IPS-18c (cell line): ENCODE measurements around the gene RPUSD3.
"Not testable (repeated sequence)": the region's sequence is repeated elsewhere in the genome, so short reads cannot be mapped to it uniquely, and the experiment has no call there.

Source experiments
- H3K4me3 ChIP-seq: 2 replicates; pipeline ENCODE4 v1.7.0; 2013; ENCODE audit warnings: low read depth, mild to moderate bottlenecking, low read length, moderate library complexity; ENCODE audit not compliant: insufficient read depth
- H3K9me3 ChIP-seq: one replicate; pipeline ENCODE4 v1.6.1; 2013; ENCODE audit warnings: mild to moderate bottlenecking, low read length, moderate library complexity; ENCODE audit not compliant: control insufficient read depth, insufficient read depth

The RPUSD3 gene

DNA sequence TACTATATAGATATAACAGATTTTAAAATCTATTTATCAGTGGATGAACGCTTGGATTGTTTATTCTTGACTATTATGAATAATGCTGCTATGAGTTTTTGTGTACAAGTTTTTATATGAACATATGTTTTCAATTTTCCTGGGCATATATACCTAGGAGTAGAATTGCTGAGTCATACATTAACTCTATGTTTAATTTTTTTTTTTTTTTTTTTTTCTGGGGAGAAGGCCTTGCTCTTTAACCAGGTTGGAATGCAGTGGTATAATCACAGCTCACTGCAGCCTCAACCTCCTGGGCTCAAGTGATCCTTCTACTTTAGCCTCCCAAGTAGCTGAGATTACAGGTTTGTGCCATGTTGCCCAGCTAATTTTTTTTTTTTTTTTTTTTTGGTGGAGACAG is 27.2 kb upstream of the RPUSD3 start:
- Histone ChIP-seq H3K9me3 (no peaks in the 10 kb centered on the region), H3K4me3 (no peak overlapping the region)

GRCh38 chr3:9869955-9870354 is 26.1 kb upstream of the RPUSD3 start:
- no peak overlapping the region for H3K4me3 ChIP-seq
- no peaks in the 10 kb centered on the region for H3K9me3 ChIP-seq

GRCh38 chr3:9867106-9867505 is 23.3 kb upstream of the RPUSD3 start:
- Histone ChIP-seq H3K9me3 (no peaks in the 10 kb centered on the region), H3K4me3 (no peak overlapping the region)

DNA sequence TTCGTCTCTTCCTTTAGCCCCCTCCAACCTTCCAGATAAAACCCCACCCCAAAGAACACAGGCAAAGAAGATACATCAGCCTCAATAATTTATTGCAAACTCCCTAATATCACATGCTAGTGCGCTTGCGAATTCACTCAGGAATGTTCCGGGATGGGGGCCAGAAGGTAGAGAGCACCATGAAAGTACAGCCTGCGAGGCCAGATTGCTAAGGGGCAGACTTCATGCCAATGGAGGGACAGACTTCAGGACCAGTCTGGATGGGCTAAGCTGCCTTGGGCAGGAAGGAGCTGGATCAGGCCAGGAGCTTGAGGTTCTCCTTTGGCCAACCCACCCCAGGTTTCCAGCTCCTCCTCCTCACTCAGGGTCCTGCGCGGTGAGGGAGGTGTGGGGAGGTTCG is 22.8 kb upstream of the RPUSD3 start:
- H3K9me3 ChIP-seq: no peaks in the 10 kb centered on the region
- H3K4me3 ChIP-seq: no peak overlapping the region

DNA sequence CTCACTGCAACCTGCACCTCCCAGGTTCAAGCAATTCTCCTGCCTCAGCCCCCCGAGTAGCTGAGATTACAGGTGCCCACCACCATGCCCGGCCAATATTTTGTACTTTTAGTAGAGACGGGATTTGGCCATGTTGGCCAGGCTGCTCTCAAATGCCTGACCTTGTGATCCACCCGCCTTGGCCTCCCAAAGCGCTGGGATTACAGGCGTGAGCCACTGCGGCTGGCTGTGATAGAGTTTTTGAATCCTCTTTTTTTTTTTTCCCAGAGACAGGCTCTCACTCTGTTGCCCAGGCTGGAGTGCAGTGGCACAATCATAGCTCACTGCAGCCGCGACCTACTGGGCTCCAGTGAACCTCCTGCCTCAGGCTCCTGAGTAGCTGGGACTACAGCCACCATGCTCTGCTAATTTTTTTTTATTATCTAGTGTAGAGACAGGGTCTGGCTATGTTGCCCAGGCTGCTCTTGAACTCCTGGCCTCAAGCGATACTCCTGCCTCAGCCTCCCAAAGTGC is 21.4 kb upstream of the RPUSD3 start:
- not testable (repeated sequence) for H3K4me3 ChIP-seq, H3K9me3 ChIP-seq

GRCh38 chr3:9864200-9864927 is 20.6 kb upstream of the RPUSD3 start:
- Histone ChIP-seq H3K9me3 (no peaks in the 10 kb centered on the region), H3K4me3 (no peak overlapping the region)

GRCh38 chr3:9863058-9863772 is 19.4 kb upstream of the RPUSD3 start:
- Histone ChIP-seq H3K9me3 (no peaks in the 10 kb centered on the region), H3K4me3 (no peak overlapping the region)

DNA sequence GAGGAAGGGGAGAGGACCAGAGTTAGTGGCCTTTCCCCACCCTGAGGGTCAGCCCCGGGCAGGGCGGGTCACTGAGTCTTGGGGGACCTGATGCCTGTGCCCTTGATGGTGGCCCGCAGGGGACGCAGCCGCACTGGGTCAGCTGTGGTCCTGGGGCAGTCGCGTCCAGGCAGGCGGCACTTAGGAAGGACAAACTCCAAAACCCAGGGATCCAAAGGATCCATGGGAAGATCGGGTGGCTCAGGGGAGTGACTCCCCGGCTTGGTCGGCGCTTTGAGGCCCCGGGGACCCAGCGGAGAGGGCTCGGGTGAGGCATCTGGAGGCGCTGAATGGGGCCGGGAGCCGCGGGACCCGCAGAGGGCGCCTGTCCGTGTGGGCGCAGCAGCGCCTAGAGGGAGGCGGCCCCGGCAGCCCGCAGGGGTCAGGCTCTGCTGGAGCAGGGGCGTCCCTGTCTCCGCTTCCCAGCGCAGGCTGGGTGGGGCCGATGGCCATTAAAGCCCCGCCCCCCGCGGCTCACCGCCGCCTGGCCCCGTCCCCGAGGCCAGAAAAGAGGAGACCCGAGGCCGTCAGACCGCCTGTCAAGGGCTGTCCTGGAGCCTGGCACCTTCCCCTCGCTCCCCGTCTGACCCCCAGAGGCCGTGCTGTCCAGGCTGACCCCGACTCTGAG is 18.7 kb upstream of the RPUSD3 start:
- H3K9me3 ChIP-seq: no peaks in the 10 kb centered on the region
- peak overlapping the region; percentile 39; the same call in 1 of the 2 replicates for H3K4me3 ChIP-seq

GRCh38 chr3:9861626-9862130 is 17.9 kb upstream of the RPUSD3 start:
- no peak overlapping the region for H3K4me3 ChIP-seq
- no peaks in the 10 kb centered on the region for H3K9me3 ChIP-seq

- Histone ChIP-seq H3K4me3 (no peak overlapping the region), H3K9me3 (no peaks in the 10 kb centered on the region)
Measured at GRCh38 chr3:9861201-9861600, 17.4 kb upstream of the RPUSD3 start.

DNA sequence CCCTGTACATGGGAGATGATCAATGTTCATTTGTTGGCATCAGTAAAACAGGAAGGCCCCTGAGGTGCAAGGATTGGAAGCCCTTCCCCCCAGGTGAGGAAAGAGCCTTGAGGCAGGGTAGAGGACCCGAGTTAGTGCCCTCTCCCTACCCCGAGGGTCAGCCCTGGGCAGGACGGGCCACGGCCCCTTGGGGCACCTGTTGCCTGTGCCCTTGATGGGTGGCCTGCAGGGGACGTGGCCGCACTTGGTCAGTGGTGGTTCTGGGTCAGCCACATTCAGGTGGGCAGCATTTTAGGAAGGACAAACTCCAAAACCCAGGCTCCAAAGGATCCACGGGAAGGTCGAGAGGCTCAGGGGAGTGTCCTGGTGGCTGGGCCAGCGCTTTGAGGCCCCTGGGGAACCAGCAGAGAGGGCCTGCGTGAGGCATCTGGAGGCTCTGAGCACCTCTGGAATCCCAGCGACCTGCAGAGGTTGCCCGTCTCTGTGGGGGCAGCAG is 15.8 kb upstream of the RPUSD3 start:
- Histone ChIP-seq H3K9me3 (no peaks in the 10 kb centered on the region), H3K4me3 (no peak overlapping the region)

GRCh38 chr3:9855594-9855993 is 11.8 kb upstream of the RPUSD3 start:
- H3K4me3 ChIP-seq: no peak overlapping the region
- H3K9me3 ChIP-seq: no peaks in the 10 kb centered on the region

GRCh38 chr3:9854291-9854940 is 10.6 kb upstream of the RPUSD3 start:
- not testable (repeated sequence) for H3K4me3 ChIP-seq, H3K9me3 ChIP-seq

DNA sequence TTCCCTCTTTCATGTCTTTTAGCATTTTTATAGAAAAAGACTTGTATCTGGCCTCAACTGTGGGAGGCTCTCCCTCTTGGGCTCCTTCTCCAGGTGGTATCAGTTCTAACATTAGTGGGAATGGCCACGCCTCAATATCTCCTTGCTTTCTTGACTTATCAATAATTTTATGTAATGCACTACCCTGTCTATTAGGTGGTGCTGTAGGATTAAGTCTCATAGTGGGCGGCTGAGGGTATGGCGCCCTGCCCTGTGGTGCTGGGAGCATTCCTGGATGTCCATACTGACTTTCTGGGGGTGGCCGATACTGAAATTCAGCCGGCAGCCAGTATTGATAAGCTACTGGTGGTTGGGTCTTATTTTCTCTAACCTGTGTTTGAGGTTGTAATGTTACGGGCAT is 8.7 kb upstream of the RPUSD3 start:
- Histone ChIP-seq H3K4me3 (no peak overlapping the region), H3K9me3 (no peaks in the 10 kb centered on the region)

DNA sequence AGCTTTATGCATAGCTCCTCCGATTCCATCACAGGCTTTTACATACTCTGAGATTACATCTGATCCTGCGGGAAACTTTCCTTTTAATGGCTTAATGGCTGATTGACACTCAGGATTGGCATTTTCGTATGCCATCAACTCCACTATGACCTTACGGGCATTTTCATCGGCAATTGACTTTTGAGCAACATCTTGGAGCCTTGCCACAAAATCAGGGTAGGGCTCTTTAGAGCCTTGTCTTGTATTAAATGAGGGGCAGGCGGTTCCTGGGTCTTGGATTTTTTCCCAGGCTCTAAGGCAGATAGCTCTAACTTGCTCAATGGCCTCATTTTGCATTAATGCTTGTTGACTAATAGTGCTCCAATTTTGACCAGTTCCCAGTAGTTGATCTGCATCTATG is 8.1 kb upstream of the RPUSD3 start:
- not testable (repeated sequence) for H3K4me3 ChIP-seq, H3K9me3 ChIP-seq

GRCh38 chr3:9851383-9851782 is 7.6 kb upstream of the RPUSD3 start:
- not testable (repeated sequence) for H3K9me3 ChIP-seq, H3K4me3 ChIP-seq

- not testable (repeated sequence) for H3K9me3 ChIP-seq, H3K4me3 ChIP-seq
Measured at GRCh38 chr3:9848860-9849259, 5.1 kb upstream of the RPUSD3 start.
